Measurements from ENCODE around the gene CARMIL3.
"Not testable (repeated sequence)": the region's sequence is repeated elsewhere in the genome, so short reads cannot be mapped to it uniquely, and the experiment has no call there.

Gene CARMIL3

GRCh38 chr14:24037658-24038037, 14.2 kb upstream of the CARMIL3 start:
- no peak for DNase-seq

- DNase-seq, result no peak
These were observed 13.1 kb upstream of the CARMIL3 start for GRCh38 chr14:24038686-24039085.

- no peak for DNase-seq
These were observed 11.1 kb upstream of the CARMIL3 start for GRCh38 chr14:24040692-24041091.

GRCh38 chr14:24042746-24043145, 9.1 kb upstream of the CARMIL3 start:
- no peak for DNase-seq

- not testable (repeated sequence) for DNase-seq
These were observed 2.8 kb upstream of the CARMIL3 start for GRCh38 chr14:24049002-24049401.

- not testable (repeated sequence) for DNase-seq
These were observed 1.1 kb upstream of the CARMIL3 start for GRCh38 chr14:24050753-24051152.

- no peak for DNase-seq
These were observed 527 bp upstream of the CARMIL3 start for GRCh38 chr14:24051176-24051788.

- DNase-seq, result no peak
These were observed 1.1 kb downstream of the CARMIL3 start for GRCh38 chr14:24052656-24053547.

- no peak for DNase-seq
These were observed 1.9 kb downstream of the CARMIL3 start for GRCh38 chr14:24053548-24054323.

- DNase-seq, result no peak
These were observed 2.5 kb downstream of the CARMIL3 start for GRCh38 chr14:24054324-24054641.

GRCh38 chr14:24054646-24055045, 2.8 kb downstream of the CARMIL3 start:
- no peak for DNase-seq

- DNase-seq, result no peak
These were observed 4.4 kb downstream of the CARMIL3 start for GRCh38 chr14:24055971-24056799.

GRCh38 chr14:24056800-24057184, 5.0 kb downstream of the CARMIL3 start:
- no peak for DNase-seq

- no peak for DNase-seq
These were observed 5.5 kb downstream of the CARMIL3 start for GRCh38 chr14:24057271-24057670.

GRCh38 chr14:24057867-24058259, 6.1 kb downstream of the CARMIL3 start:
- DNase-seq, result no peak

- DNase-seq, result peak; percentile 39
These were observed 6.6 kb downstream of the CARMIL3 start for GRCh38 chr14:24058260-24058950.

GRCh38 chr14:24058951-24059475, 7.2 kb downstream of the CARMIL3 start:
- no peak for DNase-seq

GRCh38 chr14:24059841-24060388, 8.1 kb downstream of the CARMIL3 start:
- DNase-seq, result no peak

- no peak for DNase-seq
These were observed 8.6 kb downstream of the CARMIL3 start for GRCh38 chr14:24060443-24060842.

GRCh38 chr14:24060984-24061913, 9.4 kb downstream of the CARMIL3 start:
- DNase-seq, result no peak
